NCI-H2227 (cell line): ENCODE measurements around the gene SLC14A1.

Source experiments
- DNase-seq: peaks from one replicate; lab custom pipeline; 2025; ENCODE audit not compliant: unreplicated experiment; lab: John Stamatoyannopoulos, UW

The SLC14A1 gene

GRCh38 chr18:45723567-45724355 lies at the start of gene SLC14A1:
TSS of gene SLC14A1 (plus strand) at chr18:45724181. CDS start at chr18:45730321, 6,140 bp downstream.
- DNase-seq: no peak

DNA sequence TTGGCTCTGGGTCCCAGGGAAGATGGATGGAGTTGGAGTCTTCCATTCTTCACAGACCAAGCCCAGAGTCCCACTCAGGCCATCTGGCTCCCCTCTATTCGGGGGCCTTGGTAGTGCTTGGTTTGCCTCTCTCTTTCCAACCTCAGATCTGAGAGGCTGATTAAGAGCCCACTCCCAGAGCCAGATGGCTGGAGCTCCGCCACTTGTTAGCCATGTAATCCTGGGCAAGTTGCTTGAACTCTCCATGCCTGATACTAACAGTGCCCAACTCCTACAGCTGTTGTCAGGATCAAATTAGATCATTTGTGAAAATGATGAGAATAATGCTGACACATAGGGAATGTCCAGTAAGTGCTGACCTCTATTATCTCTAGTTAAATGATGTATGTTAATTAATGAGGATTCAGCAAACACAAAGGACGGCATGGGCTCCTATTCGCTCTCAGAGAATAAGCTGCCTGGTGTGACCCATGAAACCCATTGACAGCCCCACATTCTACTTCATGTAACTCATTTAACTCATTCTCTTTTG lies 46.6 kb upstream of the SLC14A1 start:
- no peak for DNase-seq

DNA sequence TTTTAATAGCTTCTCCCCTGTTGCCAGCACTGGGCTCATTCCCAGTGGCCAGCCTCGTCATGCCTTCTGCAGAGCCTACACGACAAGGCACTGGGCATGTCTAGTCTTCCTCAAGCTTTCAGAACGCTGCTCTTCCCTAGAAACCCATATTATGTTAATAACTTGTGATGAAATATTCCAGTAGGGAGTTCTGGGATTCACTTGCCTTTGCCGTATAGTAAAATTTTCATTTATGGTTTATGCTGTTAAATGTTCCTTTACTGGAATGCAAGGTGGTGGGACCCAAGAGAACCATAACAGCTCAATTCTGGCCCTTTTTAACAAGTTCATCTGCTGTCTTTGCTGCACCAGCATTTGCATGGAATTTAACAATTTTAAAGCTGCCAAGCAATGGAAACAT lies 45.5 kb upstream of the SLC14A1 start:
- no peak for DNase-seq

DNA sequence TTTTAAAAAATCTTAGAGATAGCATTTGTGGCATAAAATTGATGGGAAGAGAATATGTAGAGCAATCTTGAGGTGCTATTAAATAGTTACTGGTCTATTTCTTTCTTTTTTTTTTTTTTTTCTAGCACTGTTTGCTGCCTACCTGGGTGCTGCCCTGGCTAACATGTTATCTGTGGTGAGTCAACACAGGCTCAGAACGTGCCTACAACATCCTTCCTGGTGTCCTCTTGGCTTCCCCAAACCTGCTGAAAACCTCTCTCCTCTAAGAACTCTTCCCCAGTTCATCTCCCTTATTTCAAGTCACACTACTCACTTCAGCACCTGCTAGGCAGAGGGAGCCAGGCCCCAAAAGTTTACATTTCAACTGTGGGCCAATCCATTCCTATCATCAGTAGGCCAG lies 45.1 kb upstream of the SLC14A1 start:
- no peak for DNase-seq

- DNase-seq: no peak
Measured at GRCh38 chr18:45680066-45680690, 43.8 kb upstream of the SLC14A1 start.

- DNase-seq: no peak
Measured at GRCh38 chr18:45682181-45682580, 41.8 kb upstream of the SLC14A1 start.

DNA sequence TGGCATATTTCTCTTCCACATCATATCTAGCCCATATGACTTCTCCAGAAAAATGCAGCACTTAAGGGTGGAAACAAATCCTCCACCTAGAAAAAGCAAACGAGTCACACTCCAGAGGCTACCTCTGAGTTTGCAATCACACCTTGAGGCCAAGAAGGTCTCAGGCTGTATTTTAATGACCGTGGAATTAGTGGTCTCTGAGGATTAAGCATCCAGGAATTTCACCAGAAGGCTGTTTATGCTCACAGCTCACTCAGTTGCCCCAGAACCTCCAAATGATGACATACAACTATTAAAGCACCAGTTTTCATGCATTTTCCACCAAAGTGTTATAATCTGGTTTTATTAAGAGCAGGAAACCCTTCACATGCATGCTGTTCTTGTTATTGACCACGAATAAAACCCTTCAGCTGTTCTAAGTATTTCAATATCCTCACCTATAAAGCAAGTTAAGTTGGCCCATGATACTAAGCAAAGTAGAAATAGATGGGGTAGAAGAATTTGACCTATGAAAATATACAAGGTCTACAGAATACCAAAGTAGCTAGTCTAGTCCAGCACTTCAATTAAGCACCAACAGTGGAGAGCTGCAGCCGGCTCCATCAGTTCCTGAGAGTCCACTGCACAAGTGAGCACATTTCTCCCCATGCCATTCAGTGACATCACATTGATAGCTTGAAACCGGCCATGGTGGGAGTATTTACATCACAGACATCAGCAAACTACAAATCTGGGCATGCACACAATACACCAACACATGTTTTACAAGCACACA lies 39.5 kb upstream of the SLC14A1 start:
- DNase-seq: no peak

DNA sequence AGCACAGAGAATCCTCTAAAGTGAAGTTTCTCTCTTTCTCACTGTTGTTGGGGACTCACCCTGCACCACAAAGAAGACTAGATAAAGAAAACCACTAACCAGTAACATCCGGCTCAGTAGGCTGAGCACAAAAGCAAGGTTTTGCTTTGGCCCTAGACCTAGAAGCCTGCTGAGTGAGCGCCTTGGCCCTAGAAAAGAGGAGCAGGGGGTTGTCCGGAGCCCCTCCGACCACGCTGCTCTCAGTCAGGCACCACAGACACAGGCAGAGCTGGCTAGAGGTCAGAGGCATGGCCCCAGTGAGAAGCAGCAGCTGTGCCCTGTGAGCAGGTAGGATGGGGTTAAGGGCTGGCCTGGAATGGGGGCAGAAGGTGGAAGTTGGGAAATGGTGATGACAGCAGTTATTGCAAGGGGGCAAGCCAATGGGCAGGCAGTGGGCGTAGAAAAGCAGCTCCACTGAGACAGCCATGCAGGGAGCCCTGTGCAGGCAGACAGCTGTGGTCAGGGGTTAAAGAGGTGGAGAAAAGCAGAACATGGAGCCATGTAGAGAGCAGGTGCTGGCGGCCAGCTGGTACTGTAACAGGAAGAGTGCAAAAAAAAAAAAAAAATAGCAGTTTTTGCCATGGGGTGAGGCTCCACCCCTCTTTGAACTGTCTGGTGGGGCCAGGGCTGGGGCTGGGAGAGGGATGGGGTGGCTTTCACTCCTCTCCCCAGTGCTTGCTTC lies 36.9 kb upstream of the SLC14A1 start:
- DNase-seq: peak; percentile 38

DNA sequence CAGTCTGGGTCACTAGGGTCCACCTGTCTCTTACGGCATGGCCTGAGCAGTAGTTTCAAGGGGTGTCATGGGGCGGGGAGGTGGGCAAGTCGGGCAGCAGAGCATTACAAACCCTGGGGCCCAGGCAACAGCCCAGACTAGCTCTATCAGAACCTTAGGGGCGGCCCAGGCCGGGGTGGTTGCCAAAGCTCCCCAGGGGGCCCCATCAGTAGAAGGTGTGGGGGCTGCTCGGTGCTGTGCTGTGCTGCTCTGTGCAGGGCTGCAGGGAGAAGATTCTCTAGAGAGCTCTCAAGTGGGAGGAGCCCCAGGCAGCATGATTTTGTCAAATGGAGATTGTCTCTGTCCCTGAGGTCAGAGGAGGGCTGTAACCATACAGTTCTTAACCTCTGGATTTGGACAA lies 36.4 kb upstream of the SLC14A1 start:
- DNase-seq: peak; percentile 26

DNA sequence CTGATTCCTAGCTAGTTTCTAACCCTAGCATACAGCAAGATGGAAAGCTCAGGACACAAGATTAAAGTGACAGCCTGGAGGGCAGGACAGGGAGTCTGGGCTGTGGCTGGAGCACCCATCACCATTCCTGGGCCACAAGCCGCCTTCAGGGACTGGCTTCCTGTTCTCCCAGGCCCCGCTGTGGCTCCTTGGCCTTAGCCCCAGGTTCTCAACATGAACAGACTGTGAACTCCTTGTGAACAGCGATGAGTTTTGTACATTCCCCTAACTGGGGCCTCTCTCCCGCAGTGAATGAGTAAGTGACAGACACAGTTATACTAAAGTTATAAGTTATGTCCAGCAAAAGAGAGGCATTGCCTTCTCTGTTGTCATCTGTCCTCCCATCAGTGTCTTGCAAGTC lies 35.9 kb upstream of the SLC14A1 start:
- no peak for DNase-seq

DNA sequence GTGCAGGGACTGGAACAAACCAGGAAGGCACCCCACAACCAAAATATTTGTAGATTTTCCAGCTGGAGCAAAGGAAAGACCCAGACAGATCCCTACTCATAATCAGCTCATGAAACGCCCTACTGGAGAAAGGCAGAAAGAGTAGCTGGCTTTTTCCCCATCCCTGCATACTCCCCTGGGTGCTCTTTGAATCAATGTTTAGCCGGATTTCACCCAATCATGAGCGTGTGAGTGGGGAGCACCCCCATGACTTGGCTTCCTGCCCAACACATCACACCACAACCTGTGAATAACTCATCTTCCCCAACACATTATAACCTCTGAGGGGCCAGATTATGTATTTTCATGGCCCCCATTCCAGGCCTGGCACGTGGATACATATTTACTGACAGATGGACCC lies 35.1 kb upstream of the SLC14A1 start:
- DNase-seq: no peak

GRCh38 chr18:45689396-45689795 lies 34.6 kb upstream of the SLC14A1 start:
- DNase-seq: no peak

GRCh38 chr18:45690975-45691815 lies 32.8 kb upstream of the SLC14A1 start:
- DNase-seq: peak; percentile 85

- no peak for DNase-seq
Measured at GRCh38 chr18:45691816-45692179, 32.2 kb upstream of the SLC14A1 start.

DNA sequence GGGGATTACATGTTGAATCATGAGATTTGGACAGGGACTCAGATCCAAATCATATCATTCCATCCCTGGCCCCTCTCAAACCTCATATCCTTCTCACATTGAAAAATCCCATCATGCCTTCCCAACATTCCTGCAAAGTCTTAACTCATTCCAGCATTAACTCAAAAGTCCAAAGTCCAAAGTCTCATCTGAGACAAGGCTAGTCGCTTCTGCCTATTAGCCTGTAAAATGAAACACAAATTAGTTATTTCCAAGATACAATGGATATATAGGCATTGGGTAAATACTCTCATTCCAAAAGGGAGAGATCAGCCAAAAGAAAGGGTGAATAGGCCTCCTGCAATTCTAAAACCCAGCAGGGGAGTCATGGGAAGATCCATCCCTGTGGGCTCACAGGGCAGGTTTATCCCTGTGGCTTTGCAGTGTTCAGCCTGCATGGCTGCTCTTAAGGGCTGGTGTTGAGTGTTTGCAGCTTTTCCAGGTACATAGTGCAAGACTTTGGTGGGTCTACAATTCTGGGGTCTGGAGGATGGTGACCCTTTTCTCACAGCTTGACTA lies 21.2 kb upstream of the SLC14A1 start:
- DNase-seq: no peak

GRCh38 chr18:45708831-45709230 lies 15.2 kb upstream of the SLC14A1 start:
- DNase-seq: no peak

DNA sequence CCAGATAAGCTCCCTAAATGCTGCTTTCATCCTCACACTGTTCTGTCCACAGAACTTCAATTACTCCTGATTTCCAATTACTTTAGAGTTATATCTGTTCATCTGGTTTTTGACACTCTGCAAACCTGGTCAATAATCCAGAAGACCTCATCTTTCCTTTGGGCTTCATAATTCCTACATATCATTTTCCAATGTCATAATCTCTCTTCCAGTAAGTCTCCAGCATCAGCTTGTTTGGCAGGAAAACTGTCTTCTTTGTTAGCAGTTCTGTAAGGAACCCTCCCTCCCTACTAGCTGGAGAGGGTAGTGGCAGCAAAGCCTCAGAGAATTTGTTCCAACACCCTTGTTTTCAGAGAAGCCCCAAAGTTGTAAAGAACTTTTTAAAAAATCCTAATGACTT lies 11.9 kb upstream of the SLC14A1 start:
- no peak for DNase-seq

- DNase-seq: no peak
Measured at GRCh38 chr18:45713239-45713638, 10.7 kb upstream of the SLC14A1 start.

GRCh38 chr18:45715212-45715780 lies 8.7 kb upstream of the SLC14A1 start:
- no peak for DNase-seq

- no peak for DNase-seq
Measured at GRCh38 chr18:45719106-45719505, 4.9 kb upstream of the SLC14A1 start.
